ENCODE measurements around the gene THADA. TPM values are rescaled to one million over a fixed set of nuclear protein-coding genes. Genes with fewer than 3 reads are reported as not detected.

THADA gene
- total RNA-seq, 1 experiment from 2014 or later = 20.1 TPM

DNA sequence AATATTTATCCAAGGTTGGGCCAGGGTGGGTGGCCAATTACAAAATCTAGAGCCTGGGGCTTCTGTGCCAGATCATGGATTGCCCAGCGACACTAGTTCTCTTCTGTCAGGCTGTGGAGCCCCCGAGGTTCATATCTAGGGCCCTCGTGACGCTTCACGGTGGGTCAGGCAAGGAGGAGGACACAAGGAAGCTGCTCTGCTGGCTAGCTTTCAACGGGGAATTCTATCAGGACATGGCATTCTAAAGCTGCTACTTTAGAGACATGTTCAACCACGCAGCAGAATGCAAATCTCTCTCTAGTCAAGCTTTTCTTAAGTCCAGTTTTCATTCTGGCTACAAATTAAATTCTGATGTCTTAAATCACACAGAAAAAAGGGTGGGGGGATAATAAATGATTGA, 180.2 kb downstream of the THADA start:
- no peak overlapping the region; a peak in 1 of 7 replicates for H3K27ac Mint-ChIP-seq
- no peaks in the 10 kb centered on the region for H3K4me1 Mint-ChIP-seq

More for the DNA sequence above, 180.2 kb downstream of the THADA start:
- Histone ChIP-seq H3K14ac (ENCODE audit: insufficient read depth, low read length) (no peak overlapping the region), H2BK15ac (ENCODE audit: low read depth, low read length) (no peak overlapping the region), H3K9me3 (ENCODE audit: control insufficient read depth, low read depth, low read length) (no peaks in the 10 kb centered on the region), H3K23ac (ENCODE audit: insufficient read length, low read depth, low read length) (no peak overlapping the region), H3K9ac (ENCODE audit: extremely low read depth, insufficient read length, low read length) (no peak overlapping the region), H2AFZ (ENCODE audit: low read length) (no peak overlapping the region), H3K79me2 (ENCODE audit: insufficient read depth, low read length) (no peaks in the 10 kb centered on the region), H2BK120ac (ENCODE audit: low read depth, low read length, poor library complexity, severe bottlenecking) (no peak overlapping the region), H4K8ac (replicated peaks; ENCODE audit: insufficient read length, low read depth, low read length) (no peak overlapping the region), H2AK5ac (ENCODE audit: insufficient read length, low read length) (no peak overlapping the region), H3K4me2 (ENCODE audit: insufficient read depth, insufficient read length, low read length) (no peak overlapping the region), H3K56ac (ENCODE audit: insufficient read length, low read depth, low read length) (no peak overlapping the region), H3K23me2 (ENCODE audit: insufficient read length, low read depth, low read length, poor library complexity, severe bottlenecking) (no peaks in the 10 kb centered on the region), H3K4ac (ENCODE audit: low read depth, low read length) (no peak overlapping the region), H3K18ac (ENCODE audit: insufficient read length, low read depth, low read length) (no peak overlapping the region), H2BK12ac (ENCODE audit: insufficient read length, low read depth, low read length) (no peak overlapping the region), H2BK5ac (ENCODE audit: insufficient read length, low read length) (no peak overlapping the region), H3K4me1 (ENCODE audit: insufficient read depth, low read length) (0 out of 2 replicates have a peak, but pooled peaks cover 2% of the 10 kb centered on the region), H3K27me3 (ENCODE audit: insufficient read depth, low read length) (no peaks in the 10 kb centered on the region), H3K79me1 (ENCODE audit: insufficient read depth, low read depth, low read length, poor library complexity, severe bottlenecking) (no peaks in the 10 kb centered on the region), H4K5ac (ENCODE audit: insufficient read length, low read depth, low read length) (no peak overlapping the region), H2BK20ac (ENCODE audit: low read depth, low read length, poor library complexity, severe bottlenecking) (no peak overlapping the region), H3K27ac (ENCODE audit: insufficient read length, low read depth, low read length) (no peak overlapping the region), H4K91ac (ENCODE audit: insufficient read length, low read depth, low read length) (no peak overlapping the region), H4K20me1 (ENCODE audit: control insufficient read depth, insufficient read depth, insufficient read length) (no peaks in the 10 kb centered on the region), H3T11ph (ENCODE audit: low read length) (no peak overlapping the region)
- Mint-ChIP-seq H3K27me3 (ENCODE audit: low read depth) (no peaks in the 10 kb centered on the region), H3K36me3 (ENCODE audit: insufficient read depth in 1 of 3, low read depth in 3 of 3) (no peaks in the 10 kb centered on the region), H3K4me3 (no peak overlapping the region), H3K9me3 (no peaks in the 10 kb centered on the region)
- DNase-seq = no peak
- WGBS (ENCODE audit: extremely low coverage, insufficient read length, low lambda C conversion rate) = no CpG with 5 or more reads among the region's 7 CpGs
- TF ChIP-seq, protein P1, sequence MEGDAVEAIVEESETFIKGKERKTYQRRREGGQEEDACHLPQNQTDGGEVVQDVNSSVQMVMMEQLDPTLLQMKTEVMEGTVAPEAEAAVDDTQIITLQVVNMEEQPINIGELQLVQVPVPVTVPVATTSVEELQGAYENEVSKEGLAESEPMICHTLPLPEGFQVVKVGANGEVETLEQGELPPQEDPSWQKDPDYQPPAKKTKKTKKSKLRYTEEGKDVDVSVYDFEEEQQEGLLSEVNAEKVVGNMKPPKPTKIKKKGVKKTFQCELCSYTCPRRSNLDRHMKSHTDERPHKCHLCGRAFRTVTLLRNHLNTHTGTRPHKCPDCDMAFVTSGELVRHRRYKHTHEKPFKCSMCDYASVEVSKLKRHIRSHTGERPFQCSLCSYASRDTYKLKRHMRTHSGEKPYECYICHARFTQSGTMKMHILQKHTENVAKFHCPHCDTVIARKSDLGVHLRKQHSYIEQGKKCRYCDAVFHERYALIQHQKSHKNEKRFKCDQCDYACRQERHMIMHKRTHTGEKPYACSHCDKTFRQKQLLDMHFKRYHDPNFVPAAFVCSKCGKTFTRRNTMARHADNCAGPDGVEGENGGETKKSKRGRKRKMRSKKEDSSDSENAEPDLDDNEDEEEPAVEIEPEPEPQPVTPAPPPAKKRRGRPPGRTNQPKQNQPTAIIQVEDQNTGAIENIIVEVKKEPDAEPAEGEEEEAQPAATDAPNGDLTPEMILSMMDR (conservative IDR thresholded peaks at IDR 0.05) = no peak

All from H9 (cell line).